ENCODE results near the gene PLAU. TPM values are rescaled to one million over a fixed set of nuclear protein-coding genes. Genes with fewer than 3 reads are reported as not detected.
A peak's percentile ranks its signal among the peaks of the same experiment; 100 is the strongest.

PLAU gene
- total and polyA plus RNA-seq, 9 of the 15 experiments (the other 6 are each of a cell fraction or from before 2014, with no cell fraction given), result 2.1 to 16.9 (median 3.3) TPM

DNA sequence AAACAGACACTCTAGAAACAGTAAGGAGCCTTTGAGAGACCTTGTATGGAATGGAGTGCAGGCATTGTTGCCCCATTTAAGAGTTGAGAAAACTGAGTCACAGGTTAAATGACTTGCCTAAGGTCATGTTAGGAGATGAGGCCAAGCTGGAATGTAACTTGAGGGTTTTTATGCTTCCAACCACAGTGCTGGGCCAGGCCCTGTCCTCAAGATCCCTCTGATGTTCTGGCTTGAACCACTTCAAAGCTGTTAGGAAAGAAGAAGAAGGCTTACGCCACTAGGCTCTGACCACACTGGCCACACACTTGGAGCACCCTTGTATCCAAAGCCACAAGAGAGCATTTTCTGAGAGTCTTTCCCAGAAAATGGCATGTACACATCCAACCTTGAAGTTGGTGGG, 42.7 kb downstream of the PLAU start (continued):
- TF ChIP-seq, protein P1, sequence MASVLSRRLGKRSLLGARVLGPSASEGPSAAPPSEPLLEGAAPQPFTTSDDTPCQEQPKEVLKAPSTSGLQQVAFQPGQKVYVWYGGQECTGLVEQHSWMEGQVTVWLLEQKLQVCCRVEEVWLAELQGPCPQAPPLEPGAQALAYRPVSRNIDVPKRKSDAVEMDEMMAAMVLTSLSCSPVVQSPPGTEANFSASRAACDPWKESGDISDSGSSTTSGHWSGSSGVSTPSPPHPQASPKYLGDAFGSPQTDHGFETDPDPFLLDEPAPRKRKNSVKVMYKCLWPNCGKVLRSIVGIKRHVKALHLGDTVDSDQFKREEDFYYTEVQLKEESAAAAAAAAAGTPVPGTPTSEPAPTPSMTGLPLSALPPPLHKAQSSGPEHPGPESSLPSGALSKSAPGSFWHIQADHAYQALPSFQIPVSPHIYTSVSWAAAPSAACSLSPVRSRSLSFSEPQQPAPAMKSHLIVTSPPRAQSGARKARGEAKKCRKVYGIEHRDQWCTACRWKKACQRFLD (CRISPR knock-in tag; IDR thresholded peaks at IDR 0.05), result no peak
- TF ChIP-seq TCFL5 (CRISPR knock-in tag; conservative IDR thresholded peaks at IDR 0.05), result no peak
- TF ChIP-seq MYBL2 (IDR thresholded peaks at IDR 0.05; ENCODE audit: low read depth), result no peak
- no peak for TF ChIP-seq MYBL2 (CRISPR knock-in tag; IDR thresholded peaks at IDR 0.05; ENCODE audit: borderline replicate concordance)
- TF ChIP-seq PYGO2 (tag; IDR thresholded peaks at IDR 0.05), result no peak
- TF ChIP-seq SMAD3 (CRISPR knock-in tag; conservative IDR thresholded peaks at IDR 0.05), result no peak
- TF ChIP-seq RHOXF2B (CRISPR knock-in tag; conservative IDR thresholded peaks at IDR 0.05), result no peak
- TF ChIP-seq MXI1 (IDR thresholded peaks at IDR 0.05; ENCODE audit: low read depth, low read length), result no peak
- no peak for TF ChIP-seq GTF2E2 (tag; IDR thresholded peaks at IDR 0.05)
- TF ChIP-seq ZSCAN29 (IDR thresholded peaks at IDR 0.05), result no peak
- TF ChIP-seq CHD1 (IDR thresholded peaks at IDR 0.05; ENCODE audit: low read length), result no peak
- TF ChIP-seq, protein P2, sequence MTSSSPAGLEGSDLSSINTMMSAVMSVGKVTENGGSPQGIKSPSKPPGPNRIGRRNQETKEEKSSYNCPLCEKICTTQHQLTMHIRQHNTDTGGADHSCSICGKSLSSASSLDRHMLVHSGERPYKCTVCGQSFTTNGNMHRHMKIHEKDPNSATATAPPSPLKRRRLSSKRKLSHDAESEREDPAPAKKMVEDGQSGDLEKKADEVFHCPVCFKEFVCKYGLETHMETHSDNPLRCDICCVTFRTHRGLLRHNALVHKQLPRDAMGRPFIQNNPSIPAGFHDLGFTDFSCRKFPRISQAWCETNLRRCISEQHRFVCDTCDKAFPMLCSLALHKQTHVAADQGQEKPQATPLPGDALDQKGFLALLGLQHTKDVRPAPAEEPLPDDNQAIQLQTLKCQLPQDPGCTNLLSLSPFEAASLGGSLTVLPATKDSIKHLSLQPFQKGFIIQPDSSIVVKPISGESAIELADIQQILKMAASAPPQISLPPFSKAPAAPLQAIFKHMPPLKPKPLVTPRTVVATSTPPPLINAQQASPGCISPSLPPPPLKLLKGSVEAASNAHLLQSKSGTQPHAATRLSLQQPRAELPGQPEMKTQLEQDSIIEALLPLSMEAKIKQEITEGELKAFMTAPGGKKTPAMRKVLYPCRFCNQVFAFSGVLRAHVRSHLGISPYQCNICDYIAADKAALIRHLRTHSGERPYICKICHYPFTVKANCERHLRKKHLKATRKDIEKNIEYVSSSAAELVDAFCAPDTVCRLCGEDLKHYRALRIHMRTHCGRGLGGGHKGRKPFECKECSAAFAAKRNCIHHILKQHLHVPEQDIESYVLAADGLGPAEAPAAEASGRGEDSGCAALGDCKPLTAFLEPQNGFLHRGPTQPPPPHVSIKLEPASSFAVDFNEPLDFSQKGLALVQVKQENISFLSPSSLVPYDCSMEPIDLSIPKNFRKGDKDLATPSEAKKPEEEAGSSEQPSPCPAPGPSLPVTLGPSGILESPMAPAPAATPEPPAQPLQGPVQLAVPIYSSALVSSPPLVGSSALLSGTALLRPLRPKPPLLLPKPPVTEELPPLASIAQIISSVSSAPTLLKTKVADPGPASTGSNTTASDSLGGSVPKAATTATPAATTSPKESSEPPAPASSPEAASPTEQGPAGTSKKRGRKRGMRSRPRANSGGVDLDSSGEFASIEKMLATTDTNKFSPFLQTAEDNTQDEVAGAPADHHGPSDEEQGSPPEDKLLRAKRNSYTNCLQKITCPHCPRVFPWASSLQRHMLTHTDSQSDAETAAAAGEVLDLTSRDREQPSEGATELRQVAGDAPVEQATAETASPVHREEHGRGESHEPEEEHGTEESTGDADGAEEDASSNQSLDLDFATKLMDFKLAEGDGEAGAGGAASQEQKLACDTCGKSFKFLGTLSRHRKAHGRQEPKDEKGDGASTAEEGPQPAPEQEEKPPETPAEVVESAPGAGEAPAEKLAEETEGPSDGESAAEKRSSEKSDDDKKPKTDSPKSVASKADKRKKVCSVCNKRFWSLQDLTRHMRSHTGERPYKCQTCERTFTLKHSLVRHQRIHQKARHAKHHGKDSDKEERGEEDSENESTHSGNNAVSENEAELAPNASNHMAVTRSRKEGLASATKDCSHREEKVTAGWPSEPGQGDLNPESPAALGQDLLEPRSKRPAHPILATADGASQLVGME (CRISPR knock-in tag; IDR thresholded peaks at IDR 0.05), result no peak
- no peak for TF ChIP-seq NEUROD1 (IDR thresholded peaks at IDR 0.05; ENCODE audit: borderline replicate concordance, low read depth, low read length, partially characterized antibody)
- TF ChIP-seq, protein P3, sequence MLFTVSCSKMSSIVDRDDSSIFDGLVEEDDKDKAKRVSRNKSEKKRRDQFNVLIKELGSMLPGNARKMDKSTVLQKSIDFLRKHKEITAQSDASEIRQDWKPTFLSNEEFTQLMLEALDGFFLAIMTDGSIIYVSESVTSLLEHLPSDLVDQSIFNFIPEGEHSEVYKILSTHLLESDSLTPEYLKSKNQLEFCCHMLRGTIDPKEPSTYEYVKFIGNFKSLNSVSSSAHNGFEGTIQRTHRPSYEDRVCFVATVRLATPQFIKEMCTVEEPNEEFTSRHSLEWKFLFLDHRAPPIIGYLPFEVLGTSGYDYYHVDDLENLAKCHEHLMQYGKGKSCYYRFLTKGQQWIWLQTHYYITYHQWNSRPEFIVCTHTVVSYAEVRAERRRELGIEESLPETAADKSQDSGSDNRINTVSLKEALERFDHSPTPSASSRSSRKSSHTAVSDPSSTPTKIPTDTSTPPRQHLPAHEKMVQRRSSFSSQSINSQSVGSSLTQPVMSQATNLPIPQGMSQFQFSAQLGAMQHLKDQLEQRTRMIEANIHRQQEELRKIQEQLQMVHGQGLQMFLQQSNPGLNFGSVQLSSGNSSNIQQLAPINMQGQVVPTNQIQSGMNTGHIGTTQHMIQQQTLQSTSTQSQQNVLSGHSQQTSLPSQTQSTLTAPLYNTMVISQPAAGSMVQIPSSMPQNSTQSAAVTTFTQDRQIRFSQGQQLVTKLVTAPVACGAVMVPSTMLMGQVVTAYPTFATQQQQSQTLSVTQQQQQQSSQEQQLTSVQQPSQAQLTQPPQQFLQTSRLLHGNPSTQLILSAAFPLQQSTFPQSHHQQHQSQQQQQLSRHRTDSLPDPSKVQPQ (CRISPR knock-in tag; IDR thresholded peaks at IDR 0.05; ENCODE audit: borderline replicate concordance), result no peak
- TF ChIP-seq BRF1 (IDR thresholded peaks at IDR 0.05; ENCODE audit: borderline replicate concordance, extremely low read depth, insufficient read length), result no peak
- TF ChIP-seq BCOR (IDR thresholded peaks at IDR 0.05), result peak; percentile 93
- peak; percentile 83; the same call in 1 of the 2 replicates for TF ChIP-seq SMARCA5 (IDR thresholded peaks at IDR 0.05)

Data from K562 (cell line).